Activated CD8-positive, alpha-beta memory T cell treated with anti-CD3 and anti-CD28 coated beads for 36 hours (primary cell): ENCODE measurements around the gene TCEANC2. TPM values are rescaled to one million over a fixed set of nuclear protein-coding genes. Genes with fewer than 3 reads are reported as not detected.

Source experiments
- CTCF ChIA-PET: fragments of 350-600 bp; sonication (Branson Sonifier 250); formaldehyde crosslinking; loops from one replicate; lab custom pipeline; 2021; ENCODE audit warnings: antibody characterized with exemption; lab: Charles Lee
- POLR2A ChIA-PET: fragments of 350-600 bp; sonication (Branson Sonifier 250); formaldehyde crosslinking; loops from one replicate; lab custom pipeline; 2021; ENCODE audit warnings: antibody characterized with exemption; lab: Charles Lee
- total RNA-seq, 2 experiments: library from RNA; stranded (reverse); gene quantifications; one replicate each; pipeline ENCODE4 v1.2.3, GENCODE V29; 2021

The TCEANC2 gene
- total RNA-seq, 2 experiments from 2014 or later, result 9.1 to 11.5 TPM

DNA sequence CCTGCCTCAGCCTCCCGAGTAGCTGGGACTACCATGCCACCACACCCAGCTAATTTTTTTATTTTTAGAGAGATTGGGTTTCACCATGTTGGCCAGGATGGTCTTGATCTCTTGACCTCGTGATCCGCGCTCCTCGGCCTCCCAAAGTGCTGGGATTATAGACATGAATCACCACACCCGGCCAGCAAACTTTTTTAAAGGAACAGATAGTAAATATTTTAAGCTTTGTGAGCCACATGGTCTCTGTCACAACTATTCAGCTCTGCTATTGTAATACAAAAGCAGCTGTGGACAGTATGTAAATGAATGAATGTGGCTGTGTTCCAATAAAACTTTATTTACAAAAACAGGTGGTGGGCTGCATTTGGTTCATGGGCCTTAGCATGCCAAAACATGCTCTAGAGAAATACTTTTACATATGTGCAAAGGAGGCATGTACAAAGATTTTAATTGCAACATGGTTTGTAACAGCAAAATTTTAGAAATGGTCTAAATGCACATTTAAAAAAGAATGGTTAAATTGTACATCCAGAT is 52.4 kb downstream of the TCEANC2 start:
- ChIA-PET POLR2A (no interaction called here), CTCF (interaction anchor here (0.9 kb wide), 1 partner anchor 13 kb away, joined by 3 read pairs; no protein-coding TSS in a partner anchor)

DNA sequence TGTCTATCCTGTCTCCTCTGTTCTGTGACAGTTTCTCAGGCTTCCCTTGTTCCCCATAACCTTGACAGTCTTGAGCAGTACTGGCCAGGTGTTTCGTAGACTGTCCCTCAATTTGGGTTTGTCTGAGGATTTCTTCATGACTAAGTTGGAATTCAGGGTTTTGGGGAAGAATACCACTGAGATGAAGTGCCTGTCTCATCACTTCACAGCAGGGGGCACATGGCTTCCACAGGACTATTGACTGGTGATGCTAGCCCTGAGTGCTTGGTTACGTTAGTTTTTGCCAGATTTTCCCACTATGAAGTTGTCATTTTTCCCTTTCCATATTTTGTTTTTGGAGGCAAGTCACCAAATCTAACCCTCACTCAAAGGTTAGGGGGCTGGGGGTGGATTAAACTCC is 53.7 kb downstream of the TCEANC2 start:
- CTCF ChIA-PET, result no interaction called here
- POLR2A ChIA-PET, result no interaction called here

GRCh38 chr1:54108156-54108555 is 54.7 kb downstream of the TCEANC2 start:
- CTCF ChIA-PET, result no interaction called here
- POLR2A ChIA-PET, result no interaction called here

DNA sequence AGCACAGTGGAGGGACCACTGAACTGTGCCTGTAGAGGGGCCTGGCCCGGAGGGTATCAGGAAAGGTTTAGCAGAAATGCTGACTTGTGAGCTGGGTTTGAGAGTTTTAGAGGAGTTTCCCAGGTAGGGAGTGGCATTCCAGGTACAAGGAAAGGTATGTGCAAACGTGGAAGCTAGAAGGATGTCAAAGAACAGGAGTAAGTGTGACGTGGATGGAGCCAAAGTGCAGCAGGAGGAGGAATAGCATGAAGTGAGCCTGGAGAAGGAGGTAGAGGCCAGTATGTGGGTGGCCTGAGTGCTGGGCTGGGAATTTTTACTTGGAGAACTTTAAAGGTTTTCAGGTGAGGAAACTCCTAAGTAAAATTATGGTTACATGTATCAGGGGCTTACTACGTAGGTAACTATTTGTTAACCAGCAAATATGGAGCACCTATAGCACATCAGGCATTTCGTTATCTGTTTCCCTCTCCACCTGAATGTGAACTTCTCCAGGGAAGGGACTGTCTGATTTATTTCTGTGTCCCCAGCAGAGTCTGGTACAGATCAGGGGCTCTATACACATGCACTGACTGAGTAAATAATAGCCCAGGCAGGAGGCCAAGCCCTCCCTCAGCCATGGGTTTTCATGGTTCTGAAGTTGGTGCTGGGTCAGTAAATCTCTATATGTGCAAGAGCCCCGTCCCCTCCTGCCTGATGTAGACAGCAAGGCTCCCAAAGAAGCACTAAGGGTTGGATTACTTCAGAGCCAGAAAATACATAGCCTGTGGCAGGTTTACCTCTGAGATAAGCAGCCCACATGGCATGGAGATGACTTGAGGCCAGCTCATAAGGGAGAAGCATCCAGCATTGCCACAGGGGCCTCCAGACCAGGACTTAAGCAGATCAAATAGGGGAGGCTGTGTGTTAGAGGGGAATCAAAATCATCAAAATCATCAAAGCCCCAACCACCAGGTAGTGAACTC is 56.0 kb downstream of the TCEANC2 start:
- POLR2A ChIA-PET, result no interaction called here

DNA sequence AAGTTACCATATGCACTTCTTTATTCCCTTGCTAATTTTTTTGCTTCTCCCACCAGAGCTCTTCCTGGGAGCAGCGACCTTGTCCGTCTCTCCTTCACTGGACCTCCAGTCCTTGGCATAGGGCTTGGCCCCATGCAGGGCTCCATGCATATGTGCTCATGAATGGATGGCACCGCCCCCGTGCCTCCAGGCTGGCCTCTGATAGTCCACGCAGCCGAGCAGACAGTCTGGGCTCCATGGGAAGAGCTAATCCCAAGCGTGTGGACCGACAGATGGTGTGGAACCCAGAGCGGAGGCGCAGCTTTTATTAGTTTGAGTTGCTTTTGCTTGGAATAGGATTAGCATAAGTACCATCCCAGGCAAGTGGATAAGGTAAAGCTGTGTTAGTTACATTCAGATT is 57.6 kb downstream of the TCEANC2 start:
- CTCF ChIA-PET, result no interaction called here
- POLR2A ChIA-PET, result no interaction called here

More for the DNA sequence above, 56.0 kb downstream of the TCEANC2 start:
- CTCF ChIA-PET, result no interaction called here

GRCh38 chr1:54111624-54112023 is 58.2 kb downstream of the TCEANC2 start:
- ChIA-PET CTCF (no interaction called here), POLR2A (no interaction called here)

GRCh38 chr1:54112027-54112426 is 58.6 kb downstream of the TCEANC2 start:
- ChIA-PET POLR2A (no interaction called here), CTCF (no interaction called here)

DNA sequence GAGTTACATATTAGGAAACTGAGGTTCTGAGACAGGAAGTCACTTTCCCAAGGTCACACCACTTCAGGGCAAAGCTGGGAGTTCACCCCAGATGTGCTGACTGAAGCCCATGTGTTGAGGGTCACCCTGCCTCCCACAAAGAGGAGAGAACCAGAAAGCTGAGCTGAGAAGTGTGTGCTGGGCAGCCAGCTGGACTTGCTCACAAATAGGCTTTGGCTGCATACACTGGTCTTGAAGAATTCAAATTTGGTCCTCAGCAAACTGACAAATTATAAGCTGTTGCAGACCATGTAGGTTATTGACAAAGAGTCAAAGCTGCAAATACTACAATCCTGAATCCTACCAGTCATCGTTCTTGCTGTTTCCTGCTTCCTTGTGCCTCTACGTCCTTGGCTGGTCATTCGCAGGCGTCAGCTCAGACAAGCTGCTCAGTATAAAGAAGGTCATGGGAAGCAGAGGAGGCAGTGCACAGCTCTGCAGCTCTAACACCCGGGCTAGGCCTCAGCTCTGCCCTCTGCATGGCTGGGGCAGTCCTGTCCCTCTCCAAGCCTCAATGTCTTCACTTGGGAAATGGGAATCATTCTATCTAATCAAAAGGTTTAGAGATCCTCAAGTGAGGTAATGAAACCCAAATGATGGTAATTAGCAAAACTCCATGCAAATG is 59.4 kb downstream of the TCEANC2 start:
- ChIA-PET POLR2A (no interaction called here), CTCF (no interaction called here)

DNA sequence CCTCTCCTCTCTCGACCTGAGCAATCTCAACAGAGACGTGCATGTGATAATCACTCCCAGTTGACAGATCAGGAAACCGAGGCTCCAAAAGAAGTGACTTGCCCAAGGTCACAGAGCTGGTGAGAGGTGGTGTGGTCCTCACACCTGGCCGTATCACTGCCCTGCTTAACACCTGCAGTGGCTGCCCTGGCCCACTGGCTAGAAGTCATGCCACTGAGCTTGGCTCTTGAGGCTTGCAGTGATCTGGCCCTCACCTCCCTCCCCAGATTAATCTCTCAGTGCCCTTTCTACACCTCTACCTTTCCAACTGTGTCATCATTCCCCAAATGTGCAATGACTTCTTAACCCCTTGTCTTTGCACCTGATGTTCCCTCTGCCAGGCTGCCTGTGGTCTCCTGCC is 60.6 kb downstream of the TCEANC2 start:
- POLR2A ChIA-PET, result no interaction called here
- CTCF ChIA-PET, result no interaction called here

DNA sequence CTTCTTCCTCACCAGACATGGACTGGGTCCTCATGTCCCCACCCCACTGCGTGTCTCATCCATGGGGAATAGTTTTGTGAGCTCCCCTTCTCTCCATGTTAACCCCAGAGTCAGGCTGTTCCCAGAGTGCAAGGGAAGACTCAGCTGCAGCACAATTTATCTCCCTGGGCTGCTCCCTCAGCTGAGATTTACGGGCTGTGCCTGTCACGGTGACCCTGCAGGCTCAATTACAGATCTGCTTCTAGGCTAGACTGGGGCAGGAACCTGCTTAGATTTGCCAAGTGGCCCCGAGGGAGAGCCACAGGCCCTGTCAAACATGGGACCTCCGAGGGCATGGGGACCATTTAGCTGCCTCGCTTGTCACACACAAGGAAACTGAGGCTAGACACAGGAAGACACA is 61.5 kb downstream of the TCEANC2 start:
- ChIA-PET POLR2A (no interaction called here), CTCF (interaction anchor here (0.6 kb wide), 1 partner anchor 1332 kb away, joined by 4 read pairs; no protein-coding TSS in a partner anchor)

DNA sequence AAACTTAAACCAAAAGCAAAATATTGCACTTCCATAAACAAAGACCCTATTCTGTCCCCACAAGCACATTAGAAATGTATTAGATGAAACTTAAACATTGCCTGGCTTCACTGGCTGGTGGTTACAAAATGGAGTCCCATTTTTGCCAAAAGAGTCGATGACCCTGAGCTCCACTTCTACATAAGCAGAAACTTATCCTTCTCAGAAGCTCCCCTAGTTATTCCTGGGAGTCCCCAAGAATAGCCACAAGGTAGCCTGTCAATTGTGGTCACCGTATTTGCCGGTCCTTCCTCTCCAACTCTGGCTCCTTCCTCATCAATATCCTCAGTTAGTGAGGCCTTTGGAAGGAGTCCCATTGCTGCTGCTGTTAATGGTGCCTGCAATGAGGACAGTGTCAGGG is 62.1 kb downstream of the TCEANC2 start:
- CTCF ChIA-PET, result interaction anchor here (0.6 kb wide), 1 partner anchor 1332 kb away, joined by 4 read pairs; no protein-coding TSS in a partner anchor
- POLR2A ChIA-PET, result no interaction called here

GRCh38 chr1:54117815-54118563 is 64.6 kb downstream of the TCEANC2 start:
- CTCF ChIA-PET, result interaction anchor here (1.2 to 2.0 kb wide), 2 partner anchors 13 to 372 kb away, joined by 3 to 6 read pairs; no protein-coding TSS in a partner anchor
- POLR2A ChIA-PET, result interaction anchor here (0.6 kb wide), 1 partner anchor 106 kb away, joined by 3 read pairs; no protein-coding TSS in a partner anchor

DNA sequence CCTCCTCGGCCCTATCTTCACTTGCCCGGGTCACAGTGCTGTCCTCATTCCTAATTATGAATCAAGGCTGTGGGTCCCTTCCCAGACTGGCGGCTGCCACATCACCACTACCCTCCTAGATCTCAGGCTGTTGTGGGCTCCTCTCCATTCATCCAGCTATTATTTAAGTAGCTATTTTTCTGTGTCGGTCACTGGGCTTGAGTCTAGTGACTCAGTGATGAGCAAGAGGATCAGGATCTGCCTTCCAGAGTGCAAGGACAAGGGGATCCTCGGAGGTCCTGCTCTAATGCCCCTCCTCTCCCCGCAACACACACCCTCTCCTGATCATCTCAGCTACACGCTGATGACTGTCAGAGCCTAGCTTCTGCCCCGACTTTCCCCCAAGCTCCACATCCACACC is 65.3 kb downstream of the TCEANC2 start:
- CTCF ChIA-PET, result interaction anchor here (1.2 to 2.0 kb wide), 2 partner anchors 13 to 371 kb away, joined by 3 to 6 read pairs; no protein-coding TSS in a partner anchor
- POLR2A ChIA-PET, result no interaction called here

- ChIA-PET CTCF (no interaction called here), POLR2A (no interaction called here)
These were observed 66.8 kb downstream of the TCEANC2 start for GRCh38 chr1:54120018-54120697.

- POLR2A ChIA-PET, result no interaction called here
- CTCF ChIA-PET, result interaction anchor here (0.7 to 2.0 kb wide), 4 partner anchors 155 to 379 kb away, joined by 3 to 18 read pairs (median 4); no protein-coding TSS in a partner anchor
These were observed 67.5 kb downstream of the TCEANC2 start for GRCh38 chr1:54120698-54121481.

- CTCF ChIA-PET, result interaction anchor here (0.7 to 2.0 kb wide), 4 partner anchors 154 to 378 kb away, joined by 3 to 18 read pairs (median 4); no protein-coding TSS in a partner anchor
- POLR2A ChIA-PET, result no interaction called here
These were observed 68.2 kb downstream of the TCEANC2 start for GRCh38 chr1:54121482-54122134.

- ChIA-PET POLR2A (no interaction called here), CTCF (interaction anchor here (2.0 kb wide), 1 partner anchor 367 kb away, joined by 18 read pairs; no protein-coding TSS in a partner anchor)
These were observed 68.8 kb downstream of the TCEANC2 start for GRCh38 chr1:54122135-54122751.
